GM18907 (cell line): Measurements from ENCODE around the gene GTF3C1.
A peak's percentile ranks its signal among the peaks of the same experiment; 100 is the strongest.
"Not testable (repeated sequence)": the region's sequence is repeated elsewhere in the genome, so short reads cannot be mapped to it uniquely, and the experiment has no call there.

Source experiments
- ATAC-seq: cut with Tn5 transposase; IDR thresholded peaks from one replicate; pipeline ENCODE4 v1.9.1; 2021; ENCODE audit warnings: mild to moderate bottlenecking, moderate library complexity; ENCODE audit not compliant: unreplicated experiment

Gene GTF3C1

DNA sequence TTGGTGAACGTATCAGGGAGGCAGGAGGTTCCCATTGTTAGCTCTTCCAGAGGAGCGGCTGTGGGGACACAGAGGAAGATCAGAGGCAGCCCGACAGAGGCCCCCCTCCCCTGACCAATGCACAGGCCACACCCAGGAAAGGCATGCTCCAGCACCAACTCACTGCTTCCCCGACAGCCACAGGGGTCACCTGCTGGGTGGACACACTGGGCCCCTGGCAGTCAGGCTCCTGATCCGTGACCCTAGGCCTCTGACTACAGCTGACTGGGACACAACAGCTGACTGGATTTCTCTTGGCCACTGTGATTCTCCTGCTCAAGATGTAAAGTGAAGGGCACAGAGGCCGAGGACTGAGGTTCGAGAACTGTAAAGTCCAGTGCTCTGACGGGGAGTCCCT lies 84.2 kb downstream of the GTF3C1 start:
- ATAC-seq = no peak

DNA sequence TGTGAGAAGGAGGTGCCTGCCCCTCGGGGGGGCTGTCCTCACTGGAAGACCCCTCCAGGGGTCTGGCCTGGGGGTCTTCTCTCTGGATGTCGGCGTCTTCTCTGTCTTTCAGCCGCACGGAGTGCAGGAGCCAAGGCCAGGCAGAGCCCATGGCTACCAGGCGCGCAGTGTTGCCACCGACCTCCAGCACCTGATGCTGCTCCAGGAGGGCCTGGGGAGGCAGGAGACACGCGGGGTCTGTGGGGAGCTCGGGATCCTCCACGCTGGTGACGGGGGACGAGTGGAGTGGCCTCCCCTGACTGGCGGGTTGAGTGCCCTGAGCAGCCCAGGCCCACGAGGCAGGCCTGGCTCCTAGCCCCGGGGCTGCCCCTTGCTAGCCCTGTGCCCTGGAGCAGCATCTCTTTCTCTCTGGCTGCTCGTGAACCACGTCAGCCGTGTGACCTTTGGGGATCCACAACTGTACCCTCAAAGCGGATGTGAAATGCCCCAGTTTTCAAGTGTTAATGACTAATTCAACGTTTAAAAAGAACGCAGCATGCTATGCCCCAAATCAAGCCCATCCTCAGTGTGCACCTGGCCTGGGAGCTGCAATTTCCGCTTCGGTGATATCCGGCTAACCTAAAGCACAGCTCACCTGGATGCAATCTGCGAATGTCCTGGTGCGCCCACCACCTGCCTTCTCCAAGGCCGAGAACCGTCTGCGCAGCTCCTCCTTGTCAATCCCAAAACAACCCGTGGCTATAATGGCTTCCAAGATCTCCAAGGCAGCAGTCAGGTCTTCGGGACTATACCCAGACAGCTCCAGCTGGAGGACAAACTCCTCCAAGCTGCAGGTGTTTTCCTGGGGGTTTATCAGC lies 84.9 kb downstream of the GTF3C1 start:
- no peak for ATAC-seq

DNA sequence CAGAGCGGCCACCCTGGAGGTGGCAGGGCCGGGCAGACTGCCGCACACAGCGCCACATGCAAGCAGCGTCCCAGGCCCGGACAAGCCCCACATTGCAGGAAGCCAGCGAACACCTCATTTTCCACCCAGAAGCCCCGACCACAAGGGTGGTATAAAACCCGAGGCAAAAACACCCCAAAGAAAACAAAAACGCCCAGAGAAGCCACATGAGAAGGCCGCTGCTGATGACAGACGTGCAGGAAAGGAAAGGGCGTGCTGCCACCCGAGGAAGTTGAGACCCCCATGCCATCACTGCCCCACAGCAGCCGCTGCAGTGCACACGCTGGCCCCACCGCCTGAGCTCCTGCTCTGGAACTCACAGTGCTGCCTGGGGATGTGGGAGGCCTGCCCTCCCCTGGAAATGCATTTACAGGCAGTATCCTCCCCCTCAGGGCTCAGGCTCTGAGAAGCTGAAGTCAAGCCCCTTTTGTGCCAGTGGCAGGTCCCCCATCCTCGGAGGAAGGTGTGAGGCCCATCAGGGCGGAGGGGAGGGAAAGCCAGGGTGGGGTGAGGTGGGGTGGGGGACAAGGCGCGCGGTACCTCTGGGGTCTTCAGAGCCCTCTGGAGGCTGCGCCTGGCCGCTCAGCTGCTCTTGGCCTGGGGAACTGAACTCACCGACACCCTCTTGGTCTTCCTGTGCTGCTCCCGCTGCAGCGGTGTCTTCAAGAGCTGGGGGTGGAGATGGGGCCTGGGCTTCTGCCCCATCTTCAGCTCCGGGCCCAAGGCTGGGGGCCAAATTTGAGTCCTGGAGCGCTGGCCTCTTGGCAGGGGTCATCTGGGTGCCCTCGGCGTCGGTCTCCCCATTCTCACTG lies 85.7 kb downstream of the GTF3C1 start:
- no peak for ATAC-seq

DNA sequence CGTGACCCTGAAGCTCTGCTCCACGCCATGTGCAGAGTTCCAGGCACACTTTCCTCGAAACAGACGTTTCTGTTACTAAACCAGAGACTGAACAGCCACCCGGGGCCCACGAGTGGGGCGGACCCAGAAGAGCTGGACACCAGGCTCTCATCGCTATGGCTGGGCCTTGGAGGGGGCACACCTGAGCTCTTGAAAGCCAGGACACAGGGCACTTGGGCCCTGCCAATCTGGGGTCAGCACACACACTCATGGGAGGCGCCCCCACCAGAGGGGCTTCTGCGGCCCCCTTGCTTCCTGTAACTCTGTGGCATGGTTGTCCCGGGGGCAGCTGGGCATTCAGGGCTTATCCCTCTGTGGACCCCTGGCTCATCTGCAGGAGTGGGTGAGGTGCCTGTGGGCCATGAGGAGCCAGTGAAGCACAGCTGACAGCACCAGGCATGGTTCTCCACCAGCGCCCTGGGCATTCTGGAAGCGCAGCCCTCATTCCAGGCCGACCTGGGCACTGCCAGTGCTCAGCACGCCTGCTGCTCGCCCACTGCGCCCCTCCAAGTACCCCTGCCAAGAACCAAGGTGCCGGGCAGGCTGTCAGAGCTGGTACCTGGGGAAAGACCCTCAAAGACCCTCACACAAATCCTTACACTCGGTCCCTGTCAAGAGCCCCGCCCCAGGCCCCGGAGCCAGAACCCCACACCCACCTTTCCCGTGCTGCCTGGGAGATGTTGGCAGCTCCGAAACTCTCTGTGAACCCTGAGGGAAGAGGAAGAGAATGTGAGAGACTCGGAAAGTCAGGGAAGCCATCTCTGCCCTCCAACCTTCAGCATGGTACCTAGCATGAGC lies 86.6 kb downstream of the GTF3C1 start:
- no peak for ATAC-seq

DNA sequence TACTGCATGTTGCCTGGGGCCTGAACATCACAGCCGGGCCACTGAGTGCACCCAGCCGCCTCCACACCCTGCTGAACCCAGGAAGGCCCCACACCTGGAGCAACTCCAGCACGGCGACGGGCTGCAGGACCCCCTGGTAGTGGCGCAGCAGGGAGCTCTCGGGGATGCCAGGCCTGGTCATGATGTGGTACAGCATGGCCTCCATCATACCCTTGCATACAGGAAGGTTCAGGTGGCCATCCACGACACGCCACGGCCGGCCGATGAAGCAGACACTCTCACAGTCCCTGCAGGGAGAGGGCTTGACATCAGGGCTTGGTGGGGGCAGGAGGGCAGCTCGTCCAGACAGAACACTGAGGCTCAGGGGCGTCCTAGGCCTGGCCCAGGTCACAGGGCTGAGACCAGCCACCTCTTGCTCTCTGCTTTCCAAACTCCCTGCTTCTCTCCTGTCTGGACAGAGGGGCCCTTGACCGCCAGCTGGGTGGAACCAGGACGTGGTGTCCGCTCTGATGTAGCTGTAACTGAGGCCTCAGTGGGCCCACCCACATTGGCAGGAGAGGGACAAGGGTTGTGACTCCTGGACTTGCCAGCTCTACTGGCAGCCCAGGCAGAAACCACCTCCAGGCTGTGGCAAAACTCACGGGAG lies 87.4 kb downstream of the GTF3C1 start:
- ATAC-seq = no peak

DNA sequence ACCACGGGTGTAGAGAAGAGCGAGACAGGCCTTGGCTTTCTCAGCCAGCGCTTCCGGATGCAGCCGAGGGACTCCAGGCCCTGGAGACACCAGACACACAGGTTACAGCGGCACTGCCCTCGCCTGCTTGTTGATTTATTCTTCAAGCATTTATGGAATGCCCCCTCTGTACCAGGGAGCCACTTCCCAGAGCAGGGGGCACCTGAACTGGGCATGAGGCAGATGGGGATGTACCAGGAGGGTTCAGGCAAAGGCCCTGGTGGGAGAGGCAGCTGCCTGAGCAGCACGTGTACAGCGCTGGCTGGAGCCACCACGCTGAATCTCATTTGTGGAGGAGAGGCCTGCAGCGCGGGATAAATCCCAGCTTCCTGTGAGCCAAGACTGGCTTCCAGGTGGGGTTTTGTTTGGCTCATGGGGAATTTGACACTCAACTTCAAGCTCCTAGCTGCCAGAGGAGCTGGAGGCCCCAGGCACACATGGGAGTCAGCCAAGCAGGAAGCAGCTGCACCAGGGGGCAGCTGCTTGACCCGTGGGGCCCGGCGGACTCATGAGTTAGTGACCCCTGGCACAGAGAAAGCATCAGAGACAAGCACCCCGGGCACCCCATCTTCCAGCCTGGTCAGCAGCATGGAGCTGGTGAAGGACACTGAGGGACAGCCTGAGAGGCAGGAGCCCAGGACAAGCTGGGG lies 88.1 kb downstream of the GTF3C1 start:
- ATAC-seq = no peak

DNA sequence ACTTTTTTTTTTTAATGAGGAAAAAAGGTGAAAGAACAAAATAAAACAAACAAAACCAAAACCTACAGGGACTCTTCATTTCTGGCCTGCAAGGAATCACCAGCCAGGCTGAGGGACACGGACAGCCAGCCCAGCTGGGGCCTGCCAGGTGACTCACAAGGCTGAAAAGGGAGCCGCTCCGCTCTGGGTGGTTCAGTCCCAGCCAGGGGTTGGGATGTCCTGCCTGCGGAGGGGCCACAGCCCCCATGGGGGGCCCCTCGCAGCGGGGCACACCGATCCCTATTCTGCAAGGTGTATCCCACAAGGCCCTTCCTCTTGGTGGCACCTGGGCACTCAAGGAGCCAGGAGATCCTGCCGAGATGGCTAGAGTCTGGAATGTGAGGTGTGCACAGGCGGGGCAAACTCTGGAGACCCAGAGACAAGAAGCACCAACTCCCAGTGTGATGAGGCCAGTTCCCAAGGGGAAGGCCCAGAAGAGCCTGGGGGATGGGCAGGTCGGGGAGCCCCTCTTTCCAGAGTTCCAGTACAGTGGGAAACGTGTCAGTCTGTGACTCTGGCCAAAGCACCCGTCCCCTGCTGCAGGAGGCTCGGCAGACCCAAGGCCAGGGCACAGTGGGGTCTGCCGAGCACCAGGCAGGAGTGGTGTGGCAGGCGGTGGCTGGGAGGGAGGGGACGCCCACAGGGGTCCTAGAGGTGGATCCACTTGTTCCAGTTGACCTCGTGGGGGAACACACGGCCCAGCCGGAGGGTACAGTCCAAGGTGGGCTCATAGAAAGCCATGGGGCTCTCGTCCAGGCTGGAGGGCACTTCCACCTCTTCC lies 88.8 kb downstream of the GTF3C1 start:
- ATAC-seq = no peak

DNA sequence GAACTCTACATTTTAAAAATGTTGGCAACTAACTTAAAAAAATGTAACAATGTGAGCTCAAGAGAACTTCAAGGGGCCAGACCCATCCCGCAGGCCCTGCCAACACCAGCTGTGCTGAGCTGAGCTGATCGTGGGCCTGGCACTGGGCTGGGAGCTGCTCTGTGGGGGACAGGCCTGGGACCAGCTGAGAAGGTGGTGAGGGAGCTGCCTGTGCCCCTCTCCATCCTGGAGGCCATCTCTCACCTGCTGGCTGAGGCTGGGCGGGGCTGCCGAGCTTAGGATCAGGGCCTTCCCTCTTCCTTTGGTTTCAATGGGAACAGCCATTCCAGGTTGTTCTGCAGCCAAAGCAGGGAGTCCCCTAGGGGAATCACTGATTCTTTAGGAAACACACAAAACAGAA lies 89.5 kb downstream of the GTF3C1 start:
- no peak for ATAC-seq

DNA sequence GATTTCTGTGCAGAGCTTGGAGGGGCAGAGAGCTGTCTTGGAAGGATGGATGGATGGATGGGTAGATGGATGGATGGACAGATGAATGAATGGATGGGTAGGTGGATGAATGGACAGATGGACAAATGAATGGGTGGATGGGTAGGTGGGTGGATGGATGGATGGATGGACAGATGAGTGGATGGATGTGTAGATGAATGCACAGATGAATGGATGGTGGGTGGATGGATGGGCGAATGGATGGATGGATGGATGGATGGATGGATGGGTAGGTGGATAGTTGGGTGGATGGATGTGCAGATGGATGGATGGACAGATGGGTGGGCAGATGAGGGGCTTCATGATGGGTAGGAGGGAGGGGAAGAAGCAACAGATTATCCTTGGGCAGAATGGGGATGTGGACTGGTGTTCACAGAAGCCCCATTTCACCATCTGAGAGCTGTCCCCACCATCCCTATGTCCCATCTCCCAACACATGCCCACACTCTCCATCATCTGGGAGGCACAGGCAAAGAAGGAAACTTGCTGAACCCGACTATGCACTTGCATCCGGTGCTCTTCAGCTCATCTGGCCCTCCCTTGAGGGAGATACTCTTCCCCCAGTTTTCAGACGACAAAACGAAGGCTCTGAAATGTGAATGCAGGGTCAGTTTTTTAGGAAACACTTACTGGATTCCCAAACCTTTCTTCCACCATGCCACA lies 90.6 kb downstream of the GTF3C1 start:
- ATAC-seq = no peak

DNA sequence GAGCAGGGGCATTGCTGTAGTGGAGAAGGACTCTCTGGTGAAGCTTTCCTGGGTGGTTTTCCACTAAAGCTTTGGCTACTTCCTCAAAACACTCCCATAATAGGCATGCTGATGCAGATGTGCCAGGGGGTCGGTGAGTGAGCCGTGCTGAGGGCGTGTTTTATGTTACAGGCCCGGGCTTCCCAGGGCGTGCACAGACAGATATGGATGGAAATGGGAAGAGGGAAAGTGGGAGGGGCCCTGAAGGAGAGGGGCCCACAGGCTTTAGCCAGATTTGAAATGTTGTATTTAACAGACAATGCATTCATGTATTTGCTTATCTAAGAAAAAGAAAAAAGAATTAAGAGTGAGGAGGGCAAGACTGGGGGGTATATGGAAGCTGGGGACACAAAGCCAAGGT lies 91.5 kb downstream of the GTF3C1 start:
- no peak for ATAC-seq

DNA sequence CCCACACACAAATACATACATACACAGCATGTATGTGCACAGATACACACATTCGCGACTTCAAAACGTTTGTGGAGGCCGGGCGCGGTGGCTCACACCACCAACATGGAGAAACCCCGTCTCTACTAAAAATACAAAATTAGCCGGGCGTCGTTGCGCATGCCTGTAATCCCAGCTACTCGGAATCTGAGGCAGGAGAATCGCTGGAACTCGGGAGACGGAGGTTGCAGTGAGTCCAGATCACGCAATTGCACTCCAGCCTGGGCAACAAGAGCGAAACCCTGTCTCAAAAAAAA lies 92.2 kb downstream of the GTF3C1 start:
- ATAC-seq = not testable (repeated sequence)

DNA sequence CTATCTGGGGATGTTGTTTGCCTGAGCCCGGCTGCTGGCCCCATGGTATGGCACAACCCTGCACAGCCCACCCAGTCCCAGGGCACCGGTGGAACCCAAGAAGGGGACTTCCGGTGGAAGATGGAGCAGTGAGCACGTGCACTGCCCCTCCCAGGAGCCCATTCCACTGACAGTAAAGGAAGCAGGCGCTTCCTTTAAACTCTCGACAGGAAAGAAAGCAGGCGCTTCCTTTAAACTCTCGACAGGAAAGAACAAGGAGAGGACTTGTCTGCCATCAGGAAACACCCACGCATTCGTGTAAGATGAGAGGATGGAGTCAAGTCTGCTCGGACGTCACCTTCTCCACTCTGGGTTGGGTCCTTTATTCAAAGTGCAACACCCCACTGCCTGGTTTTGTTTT lies 94.0 kb downstream of the GTF3C1 start:
- no peak for ATAC-seq

DNA sequence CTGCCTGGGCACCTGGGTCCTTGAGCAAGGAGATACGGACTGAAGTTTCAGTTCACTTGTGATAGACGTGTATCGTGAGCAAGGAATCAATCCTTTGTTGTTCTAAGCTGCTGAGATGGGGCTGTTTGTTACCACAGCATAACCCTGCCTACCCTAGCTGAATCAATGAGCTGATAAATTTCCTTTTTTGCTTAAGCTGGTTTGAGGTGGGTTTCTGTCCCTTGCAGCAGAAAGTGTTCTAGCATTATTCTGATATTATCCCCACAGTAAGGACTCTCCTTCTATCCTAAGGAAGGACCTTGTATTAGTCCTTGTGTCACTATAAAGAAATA lies 96.3 kb downstream of the GTF3C1 start:
- ATAC-seq = no peak

DNA sequence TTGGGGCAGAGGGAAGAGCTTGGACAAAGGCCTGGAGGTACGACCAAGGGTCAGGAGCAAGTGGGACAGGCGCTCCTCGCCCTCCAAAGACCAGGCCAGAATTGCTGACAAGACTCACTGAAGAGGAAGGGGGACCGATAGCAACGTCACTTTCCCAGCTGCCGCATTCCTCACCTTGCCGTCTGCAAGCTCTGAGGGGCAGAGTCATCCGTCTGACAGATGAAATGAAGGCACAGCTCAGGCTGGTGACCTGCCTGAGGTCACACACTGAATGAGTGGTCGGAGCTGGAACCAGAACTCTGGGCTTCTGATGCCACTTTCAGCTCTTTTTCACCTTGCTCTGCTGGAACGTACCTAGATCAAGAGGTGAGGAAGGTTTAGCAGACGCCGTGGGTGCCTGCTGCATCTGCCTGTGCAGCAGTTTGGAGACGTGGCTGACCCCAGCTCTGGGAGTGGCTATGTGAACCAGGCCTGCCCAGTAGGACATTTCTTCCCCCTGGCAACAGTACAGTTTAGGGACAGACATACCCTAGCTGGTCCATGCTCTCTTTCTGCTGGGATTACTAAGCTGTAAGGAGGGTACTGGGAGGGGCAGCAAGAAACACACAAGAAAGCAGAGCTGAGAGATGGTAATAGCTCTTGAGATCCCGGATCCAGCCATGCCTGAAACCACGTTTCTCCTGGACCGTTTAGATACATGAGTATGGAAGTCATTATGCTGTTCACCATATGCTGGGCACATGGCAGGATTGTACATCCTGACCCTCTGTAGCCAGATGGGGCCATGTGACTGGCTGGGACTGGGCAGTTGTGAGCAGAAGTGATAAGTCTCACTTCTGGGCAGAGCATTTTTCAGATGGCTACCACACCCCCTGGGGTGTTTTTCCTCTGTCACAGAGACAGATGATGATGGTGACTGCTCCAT lies 96.9 kb downstream of the GTF3C1 start:
- no peak for ATAC-seq

DNA sequence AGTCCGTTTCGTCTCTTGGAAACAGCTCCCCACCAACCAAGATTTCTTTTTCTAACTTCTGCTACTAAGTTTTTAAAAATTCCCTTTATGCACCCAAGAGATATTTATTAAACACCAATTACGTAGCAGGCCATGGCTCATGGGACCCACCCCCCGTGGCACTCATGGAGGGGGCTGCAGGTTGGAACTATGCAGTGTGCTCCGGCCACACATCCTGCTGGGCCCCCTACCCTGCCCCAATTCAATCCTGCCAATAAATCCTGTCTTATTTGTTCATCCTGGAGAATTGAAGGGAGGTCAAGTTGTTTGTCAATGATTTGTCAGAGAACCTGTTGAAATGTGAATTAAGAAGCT lies 99.5 kb downstream of the GTF3C1 start:
- ATAC-seq = peak; percentile 27

DNA sequence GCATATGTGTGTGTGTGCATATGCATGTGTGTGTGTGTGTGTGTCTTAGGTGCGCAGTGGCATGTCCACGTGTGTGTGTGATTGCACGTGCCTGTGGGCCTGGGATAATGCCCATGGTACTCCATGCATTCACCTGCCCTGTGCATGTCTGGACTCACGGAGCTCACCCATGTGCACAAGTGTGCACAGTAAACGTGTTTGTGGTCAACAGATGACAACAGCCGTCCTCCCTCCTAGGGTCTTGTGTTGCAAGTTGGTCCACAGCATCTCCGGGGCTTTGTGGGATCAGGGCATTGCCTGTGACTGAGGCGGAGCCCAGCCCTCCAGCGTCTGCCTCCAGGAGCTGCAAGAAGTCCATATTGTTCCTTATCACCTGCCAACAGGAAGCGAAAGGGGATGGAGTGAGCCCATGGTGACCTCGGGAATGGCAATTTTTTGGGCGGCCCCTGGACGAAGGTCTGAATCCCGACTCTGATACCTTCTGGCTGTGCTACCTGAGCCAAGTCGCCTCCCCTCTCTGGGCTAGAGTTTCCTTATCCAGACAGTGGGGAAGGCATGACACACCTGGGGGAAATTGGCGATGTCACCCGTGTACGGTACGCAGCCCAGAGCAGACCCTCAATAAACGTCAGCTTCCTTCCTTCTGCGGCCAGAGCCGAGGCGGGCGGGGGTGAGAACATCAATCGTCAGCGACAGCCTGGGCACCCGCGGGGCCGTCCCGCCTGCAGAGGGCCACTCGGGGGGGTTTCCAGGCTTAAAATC lies 100.1 kb downstream of the GTF3C1 start:
- peak; percentile 64 for ATAC-seq
